CMK (cell line): ENCODE measurements around the gene MED13L.
"Not testable (repeated sequence)": the region's sequence is repeated elsewhere in the genome, so short reads cannot be mapped to it uniquely, and the experiment has no call there.

Source experiments
- DNase-seq: peaks from one replicate; pipeline ENCODE4 v3.0.0-alpha.2; 2010; ENCODE audit warnings: low read depth

The MED13L gene

GRCh38 chr12:116053479-116054200, 223.9 kb downstream of the MED13L start:
- DNase-seq, result no peak

DNA sequence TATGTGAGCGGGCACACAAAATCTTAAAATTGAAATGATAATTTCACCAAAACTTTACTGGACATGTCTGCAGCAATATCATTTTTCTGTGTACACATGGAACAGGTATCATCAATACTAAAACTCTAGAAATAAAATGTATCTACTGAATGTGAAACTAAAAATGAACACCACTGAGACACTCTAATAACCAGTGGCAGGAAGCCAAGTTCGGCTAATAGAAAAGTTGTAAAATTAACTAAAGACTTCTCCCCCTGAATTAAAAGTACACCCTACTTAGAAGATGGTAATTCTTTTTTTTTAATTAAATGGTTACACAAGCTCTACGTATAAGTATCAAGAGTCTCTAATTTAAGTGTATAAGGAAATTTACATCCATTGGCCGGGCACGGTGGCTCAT, 227.2 kb downstream of the MED13L start:
- DNase-seq, result no peak

GRCh38 chr12:116048879-116049278, 228.6 kb downstream of the MED13L start:
- no peak for DNase-seq

GRCh38 chr12:116046039-116046438, 231.5 kb downstream of the MED13L start:
- DNase-seq, result no peak

DNA sequence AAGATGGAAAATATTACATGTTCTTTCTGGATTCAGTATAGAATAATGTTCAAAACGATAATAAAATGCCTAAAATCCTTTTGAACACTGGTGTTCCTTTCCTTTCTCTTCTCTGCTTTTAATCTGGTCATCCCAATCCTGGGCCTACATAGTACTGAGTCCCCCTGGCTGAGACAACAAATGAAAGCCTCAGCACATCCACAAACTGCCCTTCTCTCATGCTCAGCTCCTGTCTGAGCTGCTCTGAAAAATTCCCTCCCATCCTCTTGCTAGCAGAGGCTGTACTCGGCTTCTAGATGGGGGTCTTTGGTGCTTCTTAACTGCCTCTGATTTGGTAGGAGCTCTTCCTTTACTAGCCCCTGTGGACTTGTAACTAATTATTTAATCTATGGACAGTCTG, 232.3 kb downstream of the MED13L start:
- no peak for DNase-seq

- no peak for DNase-seq
Measured at GRCh38 chr12:116043659-116044535, 233.6 kb downstream of the MED13L start.

DNA sequence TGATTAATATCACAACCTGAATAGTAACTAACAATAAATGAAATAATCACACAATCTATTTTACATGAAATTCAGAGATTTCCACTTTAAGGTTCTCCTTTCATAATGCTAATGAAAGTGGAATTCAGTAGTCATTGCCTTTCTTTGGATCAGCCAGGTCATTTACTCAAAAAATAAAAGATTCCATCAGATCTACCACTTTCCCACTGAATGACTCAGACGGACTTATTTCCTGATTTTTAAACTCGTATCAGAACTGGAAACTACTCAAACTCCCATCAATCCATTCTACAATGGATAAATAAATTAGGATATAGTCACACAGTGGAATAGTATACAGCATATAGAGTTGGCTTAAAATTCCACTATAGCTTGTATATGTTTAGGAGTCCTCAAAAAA, 237.1 kb downstream of the MED13L start:
- DNase-seq, result no peak

DNA sequence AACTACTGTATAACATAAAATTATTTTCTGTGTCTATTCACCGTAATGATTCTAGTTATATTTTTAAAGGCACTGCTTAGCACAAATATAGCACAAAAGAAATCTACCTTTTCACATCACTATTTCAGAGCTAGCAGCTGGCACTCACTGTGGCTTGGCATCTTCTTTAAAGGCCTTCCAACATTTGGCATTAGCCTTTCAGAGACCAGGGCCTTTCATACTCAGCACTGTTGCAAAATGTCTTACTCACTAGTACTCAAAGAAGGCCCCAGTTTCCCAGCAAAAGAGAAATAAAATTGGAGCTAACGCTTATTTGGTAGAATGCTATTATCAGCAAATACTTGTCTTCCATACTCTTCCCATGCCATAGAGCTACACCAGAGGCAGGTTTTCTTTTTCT, 238.4 kb downstream of the MED13L start:
- no peak for DNase-seq

- DNase-seq, result no peak
Measured at GRCh38 chr12:116037941-116038837, 239.3 kb downstream of the MED13L start.

DNA sequence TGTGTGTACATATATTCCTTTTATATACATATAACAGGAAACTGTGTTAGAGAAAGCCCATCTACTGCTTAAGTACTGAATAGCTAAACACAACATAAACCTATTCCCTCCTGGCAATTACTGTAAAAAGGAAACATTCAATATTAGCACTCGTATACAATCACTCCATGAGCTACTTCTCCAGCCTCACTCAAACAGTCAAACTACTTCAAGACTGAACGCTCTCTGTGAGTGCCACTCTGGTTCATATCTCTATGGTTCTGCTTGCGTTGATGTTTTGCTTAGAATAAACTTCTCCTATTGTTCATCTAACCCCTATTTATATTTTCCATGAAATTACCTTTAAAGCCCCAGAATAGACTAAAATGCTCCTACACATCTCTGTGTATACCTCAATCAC, 243.7 kb downstream of the MED13L start:
- DNase-seq, result no peak

- DNase-seq, result not testable (repeated sequence)
Measured at GRCh38 chr12:116031624-116032023, 245.9 kb downstream of the MED13L start.

GRCh38 chr12:116028619-116029018, 248.9 kb downstream of the MED13L start:
- no peak for DNase-seq

- DNase-seq, result no peak
Measured at GRCh38 chr12:116027551-116027821, 250.0 kb downstream of the MED13L start.

- DNase-seq, result no peak
Measured at GRCh38 chr12:116026768-116027550, 250.5 kb downstream of the MED13L start.

- no peak for DNase-seq
Measured at GRCh38 chr12:116026346-116026745, 251.1 kb downstream of the MED13L start.

GRCh38 chr12:116024769-116025168, 252.7 kb downstream of the MED13L start:
- no peak for DNase-seq

GRCh38 chr12:116019415-116019814, 258.1 kb downstream of the MED13L start:
- no peak for DNase-seq

DNA sequence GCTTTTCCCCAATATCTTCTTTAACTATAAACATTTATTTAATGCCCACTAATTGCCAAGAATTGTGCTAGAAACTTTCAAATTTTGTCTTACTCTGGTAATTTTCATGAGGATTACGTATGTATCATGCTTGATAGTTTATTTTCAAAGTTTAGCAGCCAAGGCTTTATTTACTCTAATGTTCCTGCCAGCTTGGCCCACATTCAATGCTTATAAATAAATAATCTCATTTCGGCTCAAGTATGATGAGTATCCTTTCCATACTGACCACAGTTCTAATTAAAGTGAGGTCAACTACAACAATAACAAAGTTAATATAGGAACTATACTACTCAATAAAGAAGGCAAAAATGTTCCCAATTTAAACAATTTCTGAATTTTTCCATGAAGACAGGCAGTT, 259.2 kb downstream of the MED13L start:
- DNase-seq, result no peak

DNA sequence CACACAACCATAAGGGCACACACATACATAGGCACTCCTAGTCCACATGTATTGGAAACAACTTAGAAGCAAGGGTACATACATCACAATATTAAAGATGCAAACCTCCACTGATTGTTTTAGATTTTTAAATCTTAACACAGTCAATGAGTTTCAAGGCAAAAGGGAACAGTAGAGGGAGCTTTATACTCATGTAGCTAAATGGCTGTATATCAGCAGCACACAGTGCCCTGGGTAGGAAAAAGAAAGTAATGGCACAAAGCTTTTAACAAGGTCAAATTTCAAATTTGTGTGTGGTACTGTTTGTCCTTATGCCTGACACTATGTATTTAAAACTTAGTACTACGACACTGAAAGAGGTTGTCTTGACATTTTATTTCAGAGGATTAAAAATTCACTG, 262.0 kb downstream of the MED13L start:
- DNase-seq, result no peak

- no peak for DNase-seq
Measured at GRCh38 chr12:116012757-116013156, 264.7 kb downstream of the MED13L start.

DNA sequence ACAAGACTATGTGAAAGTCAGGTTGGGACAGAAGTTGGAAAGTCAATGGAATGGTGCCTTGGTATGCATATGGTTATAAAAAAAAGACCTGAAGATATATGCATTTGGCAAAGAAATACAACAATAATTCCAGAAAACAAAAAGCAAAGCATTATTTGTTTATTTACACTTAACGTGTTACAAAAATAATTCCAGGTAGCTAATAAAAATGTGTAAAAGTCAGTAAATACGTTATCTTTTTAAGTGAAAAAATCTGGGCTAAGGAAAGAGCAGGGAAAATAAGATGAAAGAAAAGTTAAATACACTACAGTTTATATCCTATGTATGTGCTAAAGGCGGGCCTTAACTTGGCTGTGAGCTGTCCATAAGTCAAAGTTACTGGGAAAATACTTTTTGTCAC, 266.3 kb downstream of the MED13L start:
- no peak for DNase-seq

DNA sequence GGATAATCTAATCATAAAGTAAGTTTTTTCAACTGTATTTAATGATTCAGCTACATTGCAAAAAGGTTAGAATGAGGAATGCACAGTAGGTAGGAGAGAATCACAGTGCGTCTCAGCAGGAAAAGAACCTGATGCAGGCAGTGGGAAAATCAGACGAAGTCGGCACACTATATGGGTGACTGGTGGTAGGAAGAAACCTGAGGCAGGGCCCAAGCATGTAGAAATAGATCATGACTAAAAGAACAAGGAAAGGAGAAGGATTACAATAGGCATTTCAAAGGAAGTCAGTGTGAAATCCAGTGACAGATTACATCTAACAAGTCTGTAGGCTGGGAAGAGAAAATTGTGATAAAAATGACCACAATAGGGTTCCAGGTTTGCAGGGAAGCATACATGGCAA, 267.0 kb downstream of the MED13L start:
- no peak for DNase-seq
